Fibroblast of the aortic adventitia (primary cell): Measurements from ENCODE around the gene GSC2. TPM values are rescaled to one million over a fixed set of nuclear protein-coding genes. Genes with fewer than 3 reads are reported as not detected.
A peak's percentile ranks its signal among the peaks of the same experiment; 100 is the strongest.

Experiments
- DNase-seq: peaks from one replicate; pipeline ENCODE4 v3.0.0-alpha.2; 2010; ENCODE audit warnings: low read depth
- H3K4me3 ChIP-seq: 2 replicates; pipeline ENCODE4 v1.5.1; 2011; ENCODE audit warnings: low read depth, mild to moderate bottlenecking, control low read depth, low read length, moderate library complexity
- total RNA-seq: library from RNA; depleted of rRNA; stranded (reverse); fragments of >200 nt; gene quantifications from 2 replicates; pipeline ENCODE4 v1.2.3, GENCODE V29; 2012; ENCODE audit warnings: low replicate concordance
- TF ChIP-seq, protein P1 (sequence below): IDR thresholded peaks from 2 replicates; pipeline ENCODE4 v1.5.1; 2011; ENCODE audit warnings: mild to moderate bottlenecking, low read length, control low read depth, inconsistent platforms; ENCODE audit not compliant: insufficient read depth

GSC2 gene
- total RNA-seq, 1 donor, result not detected

GRCh38 chr22:19173047-19174035, 23.2 kb upstream of the GSC2 start:
- H3K4me3 ChIP-seq, result peak overlapping the region; percentile 94
- TF ChIP-seq, protein P1, sequence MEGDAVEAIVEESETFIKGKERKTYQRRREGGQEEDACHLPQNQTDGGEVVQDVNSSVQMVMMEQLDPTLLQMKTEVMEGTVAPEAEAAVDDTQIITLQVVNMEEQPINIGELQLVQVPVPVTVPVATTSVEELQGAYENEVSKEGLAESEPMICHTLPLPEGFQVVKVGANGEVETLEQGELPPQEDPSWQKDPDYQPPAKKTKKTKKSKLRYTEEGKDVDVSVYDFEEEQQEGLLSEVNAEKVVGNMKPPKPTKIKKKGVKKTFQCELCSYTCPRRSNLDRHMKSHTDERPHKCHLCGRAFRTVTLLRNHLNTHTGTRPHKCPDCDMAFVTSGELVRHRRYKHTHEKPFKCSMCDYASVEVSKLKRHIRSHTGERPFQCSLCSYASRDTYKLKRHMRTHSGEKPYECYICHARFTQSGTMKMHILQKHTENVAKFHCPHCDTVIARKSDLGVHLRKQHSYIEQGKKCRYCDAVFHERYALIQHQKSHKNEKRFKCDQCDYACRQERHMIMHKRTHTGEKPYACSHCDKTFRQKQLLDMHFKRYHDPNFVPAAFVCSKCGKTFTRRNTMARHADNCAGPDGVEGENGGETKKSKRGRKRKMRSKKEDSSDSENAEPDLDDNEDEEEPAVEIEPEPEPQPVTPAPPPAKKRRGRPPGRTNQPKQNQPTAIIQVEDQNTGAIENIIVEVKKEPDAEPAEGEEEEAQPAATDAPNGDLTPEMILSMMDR, result no peak
- no peak for DNase-seq

GRCh38 chr22:19172213-19173046, 22.3 kb upstream of the GSC2 start:
- DNase-seq, result no peak
- TF ChIP-seq, protein P1, result no peak
- peak overlapping the region; percentile 94 for H3K4me3 ChIP-seq

DNA sequence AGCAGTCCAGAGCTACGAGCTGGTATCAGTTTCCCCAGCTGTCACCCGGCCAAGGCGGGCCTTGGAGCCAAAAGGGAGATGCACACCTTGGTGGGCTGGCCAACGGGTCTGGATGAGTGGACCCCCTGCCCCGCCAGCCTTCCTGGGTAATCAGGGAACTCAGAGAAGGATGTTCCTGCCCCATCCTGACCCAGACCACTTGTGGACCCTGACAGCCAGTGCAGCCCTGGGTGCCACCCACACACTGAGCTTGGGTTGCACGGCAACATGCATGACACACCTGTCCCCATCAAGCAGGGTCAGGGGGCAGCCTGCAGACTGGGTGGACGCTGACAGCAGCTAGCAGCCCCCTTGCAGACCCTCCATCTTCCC, 19.8 kb upstream of the GSC2 start:
- TF ChIP-seq, protein P1, result no peak
- DNase-seq, result no peak
- H3K4me3 ChIP-seq, result peak overlapping the region; percentile 37

DNA sequence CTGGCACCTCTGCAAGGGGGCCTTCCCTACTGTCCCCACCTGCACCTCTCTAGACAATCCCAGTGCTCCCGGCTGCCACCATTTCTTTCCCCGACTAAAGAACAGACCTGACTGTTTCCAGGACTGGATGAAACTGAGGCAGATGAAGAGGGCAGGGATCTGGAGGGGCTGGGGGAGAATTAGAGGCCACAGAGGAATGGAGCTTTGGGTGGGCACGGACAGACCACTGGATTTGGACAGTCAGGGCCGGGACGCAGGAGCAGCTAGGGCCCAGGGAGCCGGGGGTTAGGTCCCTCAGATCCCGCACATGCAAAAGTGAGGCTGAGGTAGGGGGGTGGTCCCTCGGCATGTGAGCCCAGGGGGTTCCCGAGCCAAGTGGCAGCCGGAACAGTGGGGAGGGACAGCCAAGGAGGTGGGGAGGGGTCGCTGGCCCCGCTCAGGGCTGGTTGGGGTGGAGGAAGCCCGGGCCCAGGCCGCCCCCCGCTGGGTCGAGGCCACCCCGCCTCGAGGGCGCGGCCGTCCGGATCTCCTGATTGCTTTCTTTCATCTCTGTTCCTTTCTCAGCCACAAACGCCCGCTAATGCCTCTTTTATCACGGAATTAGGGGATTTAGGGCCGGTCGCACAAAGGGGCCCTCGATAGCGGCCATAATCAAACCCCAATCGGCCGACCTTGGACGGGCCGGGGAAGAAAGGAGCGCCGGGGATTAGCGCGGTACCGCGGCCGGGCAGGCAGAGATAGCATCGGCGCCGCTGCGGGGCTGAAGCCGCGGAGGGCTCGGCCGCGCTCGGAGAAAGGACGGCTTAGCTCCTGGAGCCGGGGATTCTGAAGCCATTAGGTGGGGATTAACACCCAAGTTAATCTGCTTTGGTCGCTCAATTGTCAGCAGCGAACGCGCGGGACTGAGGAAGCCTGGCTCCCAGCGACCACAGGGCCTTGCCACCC, 19.2 kb upstream of the GSC2 start:
- TF ChIP-seq, protein P1, result no peak
- peak overlapping the region; percentile 37 for H3K4me3 ChIP-seq
- DNase-seq, result no peak

DNA sequence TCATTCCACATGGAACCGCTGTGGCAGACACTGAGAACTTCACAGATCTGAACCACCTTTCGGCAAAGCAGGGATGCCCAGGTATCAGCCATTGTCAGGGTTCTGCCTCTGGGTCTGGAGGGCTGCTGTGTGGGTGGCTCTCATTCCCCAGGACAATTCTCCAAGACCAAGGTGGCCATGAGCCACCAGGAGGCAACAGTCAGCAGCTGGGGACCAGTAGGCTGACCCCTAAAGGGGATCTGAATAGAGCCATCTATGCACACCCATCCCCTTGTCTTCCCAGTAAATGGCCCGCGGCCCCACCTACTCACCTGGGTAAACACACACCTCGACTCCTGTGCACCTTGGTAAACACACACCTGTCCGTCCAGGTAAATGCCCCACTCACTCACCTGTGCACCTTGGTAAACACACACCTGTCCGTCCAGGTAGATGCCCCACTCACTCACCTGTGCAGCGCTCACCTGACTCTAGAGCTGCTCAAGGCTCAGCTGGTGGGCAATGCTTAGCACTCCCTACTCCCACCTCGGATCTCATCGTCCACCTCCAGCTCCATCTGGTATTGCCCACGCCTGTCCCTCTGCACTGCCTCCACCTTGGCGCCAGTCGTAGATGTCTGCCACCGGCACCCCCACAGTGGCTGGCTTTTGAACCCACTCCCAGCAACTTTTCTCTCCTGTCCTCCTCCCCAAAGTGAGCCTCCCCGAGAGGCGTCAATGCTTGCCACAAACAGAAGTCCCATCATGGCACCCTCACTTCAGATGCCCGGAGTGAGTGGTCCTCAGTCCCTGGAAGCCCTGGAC, 18.2 kb upstream of the GSC2 start:
- TF ChIP-seq, protein P1, result no peak
- no peak overlapping the region for H3K4me3 ChIP-seq
- no peak for DNase-seq
